Fibroblast of the conjunctiva (primary cell): ENCODE results near the gene C2orf72.
"Not testable (repeated sequence)": the region's sequence is repeated elsewhere in the genome, so short reads cannot be mapped to it uniquely, and the experiment has no call there.

ENCODE experiments used
- DNase-seq: peaks from one replicate; pipeline ENCODE4 v3.0.0-alpha.2; 2010; ENCODE audit warnings: low read depth

Gene C2orf72

DNA sequence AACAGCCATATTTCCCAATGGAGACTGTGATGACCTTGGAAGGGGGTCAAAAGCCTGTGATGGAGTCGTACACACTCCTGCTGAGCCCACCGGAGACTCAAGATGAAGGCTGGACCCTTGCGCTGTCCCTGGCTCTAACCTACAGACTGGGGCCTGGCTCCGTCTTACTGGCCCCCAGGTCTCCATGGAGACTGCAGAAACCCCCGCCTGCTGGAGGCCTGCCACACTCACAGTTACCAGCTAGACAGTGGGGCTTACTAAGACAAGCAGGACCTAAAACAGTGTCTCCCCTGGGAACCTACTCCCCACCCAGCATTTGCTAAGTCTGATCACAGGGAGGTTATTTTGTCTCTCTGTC lies 9.6 kb downstream of the C2orf72 start:
- no peak for DNase-seq

DNA sequence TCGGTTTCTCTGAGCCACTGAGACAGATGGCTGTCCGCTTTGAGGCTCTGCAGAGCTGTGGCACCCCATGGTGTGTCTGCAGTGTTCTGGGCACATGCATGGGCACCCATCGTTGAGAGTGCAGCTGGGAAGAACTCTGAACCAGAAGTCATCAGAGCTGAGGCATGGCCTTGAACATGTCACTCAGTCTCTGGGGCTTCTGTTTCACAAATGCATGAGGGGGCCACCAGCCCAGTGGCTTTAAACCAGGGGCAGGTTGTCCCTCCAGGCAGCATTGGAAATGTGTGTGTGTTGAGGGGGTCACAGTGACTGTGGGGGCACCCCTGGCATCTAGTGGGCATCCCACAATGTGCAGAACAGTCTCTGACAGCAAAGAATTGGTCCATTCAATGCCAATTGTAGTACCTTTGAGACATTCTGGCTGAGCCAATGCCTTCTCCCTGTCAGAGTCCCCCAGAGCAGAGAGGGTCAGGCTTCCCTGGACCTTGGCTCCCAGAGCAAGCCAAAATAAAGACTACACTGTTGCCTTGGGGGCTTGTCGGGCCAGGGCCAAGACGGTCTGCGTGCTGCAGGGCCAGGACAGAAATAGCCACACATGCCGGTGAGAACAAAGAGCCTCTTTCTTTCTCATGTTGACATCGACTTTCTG lies 10.1 kb downstream of the C2orf72 start:
- DNase-seq: no peak

DNA sequence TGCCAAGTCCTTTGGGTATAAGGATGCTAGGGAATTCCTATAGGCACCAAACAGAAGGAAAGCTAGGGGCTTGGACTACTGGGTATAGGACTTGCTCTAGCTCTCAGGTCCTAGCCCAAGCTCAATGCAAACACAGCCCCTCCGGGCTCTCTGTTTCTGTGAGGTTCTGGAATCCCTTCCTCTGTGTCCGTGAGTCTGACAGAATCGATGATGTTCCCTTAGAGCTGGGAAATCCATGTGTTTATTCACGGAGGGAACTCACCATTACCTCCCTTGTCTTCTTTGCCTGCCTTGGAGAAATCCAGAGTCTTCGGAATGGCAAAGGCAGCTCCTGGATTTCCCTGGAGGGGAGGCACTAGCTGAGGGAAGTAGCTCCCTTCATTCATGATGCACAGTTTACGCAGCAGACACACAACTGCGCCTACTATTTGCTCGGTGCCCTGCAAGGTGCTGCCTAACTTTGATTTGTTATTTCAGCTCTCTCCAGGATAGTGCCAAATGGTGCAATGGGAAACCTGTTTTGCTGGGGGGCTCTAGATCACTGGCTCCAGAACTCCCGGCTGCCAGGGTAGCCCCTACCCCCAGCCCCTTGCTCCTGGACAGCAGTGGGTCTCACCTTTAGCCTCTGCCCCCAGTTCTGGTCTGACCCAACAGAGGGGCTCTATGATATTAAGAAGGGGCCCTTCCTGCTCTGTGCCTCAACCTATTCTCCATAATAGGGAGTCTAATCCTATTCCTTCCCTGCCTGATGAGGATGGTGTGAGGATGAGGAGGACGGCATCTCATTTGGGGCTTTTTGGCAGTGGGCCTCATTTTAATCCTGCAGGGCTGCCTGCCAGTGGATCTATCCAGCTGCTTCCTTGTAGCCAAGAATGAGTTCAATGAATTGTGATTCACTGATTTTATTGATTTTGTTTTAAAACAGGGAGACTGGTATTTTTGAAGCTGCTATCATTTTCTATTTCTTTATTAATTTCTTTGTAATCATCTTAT lies 10.9 kb downstream of the C2orf72 start:
- DNase-seq: no peak

DNA sequence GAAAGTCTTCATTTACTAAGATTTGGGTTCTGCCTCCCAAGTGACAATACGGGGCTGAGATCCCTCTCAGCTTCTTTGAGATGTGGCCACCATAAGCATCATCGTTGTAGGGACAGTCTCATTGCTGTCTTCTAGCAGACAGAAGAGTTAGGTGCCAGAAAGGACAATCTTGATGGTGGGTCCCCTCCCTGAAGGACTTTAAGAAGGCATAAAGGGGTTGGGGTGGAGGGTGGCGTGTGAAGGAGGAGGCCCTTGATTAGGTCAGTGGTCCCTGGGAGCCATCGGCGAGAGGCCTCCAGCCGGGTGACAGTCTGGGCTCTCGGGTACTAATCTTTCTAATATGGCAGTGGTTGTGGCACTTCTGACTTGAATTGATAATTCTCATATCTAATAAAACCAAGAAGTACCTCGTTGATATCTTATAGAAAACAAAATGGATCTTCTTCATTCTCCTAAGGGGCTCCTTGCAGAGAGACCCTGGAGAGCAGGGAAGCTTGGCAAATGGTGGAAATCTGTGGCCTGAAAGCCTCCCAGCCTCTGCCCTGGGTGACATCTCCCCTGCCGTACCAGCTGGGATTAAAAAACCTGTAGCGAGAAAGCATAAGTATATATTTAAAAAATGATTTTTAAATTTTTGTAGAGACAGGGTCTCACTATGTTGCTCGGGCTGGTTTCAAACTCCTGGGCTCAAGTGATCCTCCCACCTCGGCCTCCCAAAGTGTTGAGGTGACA lies 12.1 kb downstream of the C2orf72 start:
- no peak for DNase-seq

DNA sequence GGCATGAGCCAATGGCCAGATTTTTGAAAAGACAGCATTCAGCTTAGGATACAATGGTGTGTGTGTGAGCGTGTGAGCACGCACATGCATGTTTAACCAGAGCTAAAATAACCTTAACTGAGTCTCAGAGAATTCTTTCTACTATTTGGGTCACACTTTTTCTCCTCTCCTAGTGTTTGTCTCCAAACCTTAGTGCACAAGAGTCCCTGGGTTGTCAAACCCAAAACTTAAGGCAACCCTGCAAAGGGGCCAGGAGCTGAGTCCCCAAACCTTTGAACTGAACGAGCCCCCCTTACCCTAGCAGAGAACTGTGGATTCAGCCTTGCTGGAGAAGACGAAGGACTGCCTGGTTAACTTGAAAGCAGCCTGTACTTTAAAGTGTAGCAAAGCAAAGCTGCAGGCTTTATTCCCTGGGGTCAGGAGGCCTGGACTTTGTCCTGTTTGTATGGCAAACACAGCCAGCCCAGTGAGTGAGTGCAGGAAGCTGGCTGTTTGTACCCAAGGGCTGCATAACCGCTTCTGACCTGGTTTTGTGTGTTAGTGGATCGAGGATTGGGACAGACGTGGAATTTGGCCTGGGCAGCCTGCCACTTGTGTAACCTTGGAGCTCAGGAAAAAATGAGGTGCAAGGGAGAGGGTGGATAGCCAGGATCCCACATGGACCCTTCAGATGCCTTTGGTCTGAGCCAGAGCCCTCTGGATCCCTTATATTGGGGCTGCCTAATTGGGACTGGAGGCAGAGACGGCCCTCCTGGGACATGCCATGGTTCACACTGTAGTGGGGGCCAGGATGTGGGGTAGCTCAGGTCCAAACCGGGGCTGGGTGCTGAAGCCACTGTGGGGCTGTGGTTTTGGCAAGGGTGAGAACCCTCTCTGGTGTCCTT lies 12.9 kb downstream of the C2orf72 start:
- no peak for DNase-seq

DNA sequence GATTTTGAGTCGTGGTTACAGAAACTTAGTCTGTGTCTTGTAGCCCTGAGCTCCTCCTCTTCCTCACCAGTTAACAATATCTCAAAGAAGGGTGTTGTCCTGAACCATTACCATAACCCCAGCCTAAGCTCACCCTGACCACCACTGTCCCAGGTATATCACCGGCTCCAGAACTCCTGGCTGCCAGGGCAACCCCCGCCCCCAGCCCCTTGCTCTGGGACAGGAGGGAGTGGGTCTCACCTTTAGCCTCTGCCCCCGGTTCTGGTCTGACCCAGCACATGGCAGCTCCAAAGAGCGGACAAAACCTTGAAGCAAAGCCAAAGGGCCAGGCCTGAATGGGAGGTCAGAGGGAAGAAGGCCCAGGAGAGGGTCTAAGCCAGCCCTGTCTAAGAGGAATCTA lies 13.8 kb downstream of the C2orf72 start:
- DNase-seq: no peak

DNA sequence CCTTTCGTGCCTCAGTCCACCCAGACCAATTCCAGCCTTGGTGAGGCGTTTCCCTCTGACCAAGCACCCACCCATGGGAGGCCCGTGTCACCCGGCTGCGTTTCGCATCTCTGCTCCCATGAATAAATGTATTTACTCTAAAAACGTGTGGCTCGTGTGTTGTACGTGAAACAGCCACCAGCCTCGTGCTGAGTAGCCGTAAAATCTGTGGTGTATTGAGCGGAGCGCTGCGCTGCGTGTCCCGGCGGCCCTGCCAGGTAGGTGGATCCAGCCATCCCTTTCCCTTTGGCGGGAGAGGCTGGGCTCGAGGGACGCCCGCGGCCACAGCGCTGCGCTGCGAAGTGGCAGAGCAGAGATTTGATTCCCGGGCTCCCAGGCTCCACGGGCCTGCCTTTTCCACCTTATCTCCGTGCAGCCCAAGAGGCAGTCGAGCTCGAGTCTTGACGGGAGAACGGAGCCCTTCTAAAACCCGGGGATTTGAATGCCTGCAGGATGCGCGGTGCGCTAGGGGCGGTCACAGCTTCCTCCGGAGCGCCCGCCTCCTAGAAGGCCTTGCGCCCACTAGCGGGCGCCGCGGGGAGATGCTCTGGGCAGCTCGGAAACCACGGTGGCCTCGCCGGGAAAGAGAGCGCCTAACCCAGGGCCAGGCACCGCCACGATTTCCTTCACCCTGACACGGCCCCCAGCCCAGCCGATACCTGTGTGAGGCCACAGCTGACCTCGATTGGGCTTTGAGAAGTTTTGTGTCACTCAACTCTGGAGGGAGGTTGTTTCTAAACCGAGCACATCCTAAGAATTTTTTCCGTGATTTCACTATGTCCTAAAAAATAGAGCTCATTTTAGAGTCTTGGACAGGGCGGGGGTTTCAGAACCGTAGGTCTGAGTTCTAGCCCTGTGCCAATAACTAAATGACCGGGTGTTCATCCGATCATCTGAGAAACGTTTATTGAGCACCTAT lies 15.4 kb downstream of the C2orf72 start:
- peak; percentile 62 for DNase-seq

DNA sequence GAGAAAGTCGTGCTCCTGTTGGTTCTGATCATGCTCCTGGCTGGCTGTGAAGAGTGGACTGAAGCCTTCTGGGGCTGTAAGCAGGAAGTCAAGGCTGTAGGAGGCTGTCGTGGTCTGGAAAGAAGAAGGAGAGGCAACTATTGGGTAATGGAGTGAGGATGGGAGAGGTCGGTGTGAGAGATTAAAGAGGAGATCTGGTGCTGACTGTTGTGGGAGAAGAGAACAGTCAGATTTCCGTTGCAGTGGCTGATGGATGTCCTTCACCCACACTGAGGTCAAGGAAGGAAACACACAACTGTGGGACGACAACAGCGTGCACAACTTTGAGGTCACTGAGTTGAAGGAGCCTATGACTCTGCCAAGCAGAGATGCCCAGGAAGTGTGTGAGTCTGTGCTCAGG lies 16.5 kb downstream of the C2orf72 start:
- no peak for DNase-seq

DNA sequence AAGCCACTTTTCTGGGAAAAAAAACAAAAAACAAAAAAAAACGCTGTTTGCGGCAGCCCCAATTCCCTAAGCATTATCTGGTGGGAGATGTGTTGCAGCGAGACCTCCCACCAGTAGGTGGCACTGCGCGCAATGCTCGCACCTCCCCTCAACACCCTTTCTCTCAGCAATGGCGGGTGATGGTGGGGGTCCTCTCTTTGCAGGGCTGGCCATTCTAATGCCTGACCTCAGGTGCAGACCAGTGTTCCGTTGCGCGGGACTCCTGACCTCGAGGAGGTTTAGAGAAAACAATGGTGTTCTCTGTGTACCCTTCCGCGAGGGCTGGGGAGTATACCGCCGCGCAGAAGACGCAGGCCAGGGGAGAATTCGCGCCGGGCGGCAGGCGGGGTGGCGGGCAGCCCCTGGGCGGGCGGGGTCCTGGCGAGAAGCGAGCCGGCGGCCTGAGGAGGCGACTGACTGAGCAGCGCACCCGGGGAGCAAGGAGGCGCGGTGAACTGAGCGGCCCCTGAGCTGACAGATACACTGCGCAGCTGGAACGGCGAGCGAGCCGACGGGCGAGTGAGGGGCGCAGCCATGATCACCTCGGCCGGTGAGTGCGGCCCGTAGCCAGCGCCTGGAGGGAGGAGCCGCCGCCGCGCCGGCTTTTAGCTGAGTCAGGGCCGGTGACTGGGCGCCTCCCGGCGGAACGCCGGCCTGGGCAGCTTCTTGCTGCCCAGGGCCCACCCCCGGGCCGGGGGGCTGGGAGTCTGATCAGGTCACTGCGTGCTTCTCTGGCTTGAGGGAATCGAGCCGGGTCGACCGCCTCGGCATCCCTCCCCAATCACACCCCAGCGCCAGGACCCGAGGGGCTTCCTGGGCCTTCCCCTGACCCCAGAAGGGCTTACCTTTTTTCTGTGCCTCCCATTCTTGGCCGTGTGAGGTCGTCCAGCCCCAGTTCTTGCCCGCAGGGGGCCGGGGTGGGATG lies 19.4 kb downstream of the C2orf72 start, which contains the start of gene PSMD1:
PSMD1 (plus strand) TSS at position 415 of the 964 bp plus-strand sequence; CDS start at position 574, 159 bp downstream.
- DNase-seq: peak; percentile 89

DNA sequence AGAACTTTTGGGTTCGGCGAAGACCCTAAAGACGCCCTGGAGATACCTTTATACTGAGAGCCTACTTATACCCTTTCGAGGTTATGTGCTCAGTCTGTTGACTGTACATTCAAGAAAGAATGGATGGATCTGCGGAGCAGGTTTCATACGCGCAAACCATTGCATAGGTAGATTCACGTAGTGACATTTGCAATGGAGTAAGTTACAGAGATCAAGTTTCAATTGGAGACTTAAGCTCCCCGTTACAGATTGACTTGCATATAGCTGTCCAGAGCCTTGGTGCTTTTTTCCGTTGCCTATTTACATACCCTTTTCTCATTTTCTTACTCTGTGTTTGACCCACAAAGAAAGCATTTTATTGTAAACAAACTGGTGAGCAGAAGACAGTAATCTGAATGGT lies 20.3 kb downstream of the C2orf72 start:
- no peak for DNase-seq

DNA sequence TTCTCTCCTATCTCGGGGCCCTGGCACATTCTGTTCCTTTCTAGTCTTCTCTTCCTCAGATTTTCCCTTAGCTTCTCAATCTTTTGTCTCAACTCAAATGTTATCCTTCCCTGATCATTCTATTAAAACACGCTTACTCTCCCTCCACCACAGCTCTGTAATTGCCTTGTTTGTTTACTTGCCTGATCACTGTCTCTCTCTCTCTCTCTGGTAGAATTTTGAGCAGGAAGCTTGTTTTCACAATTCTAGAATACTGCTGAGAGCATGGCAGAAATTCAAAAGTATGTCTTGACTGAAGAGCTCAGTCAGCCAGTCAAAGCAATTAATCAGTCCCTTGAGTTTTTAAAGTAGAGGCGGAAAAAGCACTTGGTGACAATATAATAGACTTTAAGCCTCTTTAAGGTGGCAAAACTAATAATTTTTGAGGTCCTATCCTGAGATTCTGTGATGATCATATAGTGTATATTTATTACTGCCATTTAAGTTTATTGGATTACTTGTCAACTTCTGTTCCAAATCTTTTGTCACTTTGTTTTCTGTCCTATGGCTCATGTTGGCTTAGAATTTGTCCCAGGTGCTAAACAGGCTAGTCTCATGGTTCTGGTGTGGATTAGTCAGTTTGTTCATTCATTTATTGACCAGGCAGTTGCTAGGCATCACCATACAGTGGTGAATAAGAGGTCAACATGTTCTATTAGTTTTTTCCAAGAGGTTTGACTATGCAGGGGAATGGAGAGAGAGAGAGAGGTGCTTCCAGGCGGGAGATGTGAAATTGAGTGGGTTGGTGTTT lies 21.6 kb downstream of the C2orf72 start:
- no peak for DNase-seq

DNA sequence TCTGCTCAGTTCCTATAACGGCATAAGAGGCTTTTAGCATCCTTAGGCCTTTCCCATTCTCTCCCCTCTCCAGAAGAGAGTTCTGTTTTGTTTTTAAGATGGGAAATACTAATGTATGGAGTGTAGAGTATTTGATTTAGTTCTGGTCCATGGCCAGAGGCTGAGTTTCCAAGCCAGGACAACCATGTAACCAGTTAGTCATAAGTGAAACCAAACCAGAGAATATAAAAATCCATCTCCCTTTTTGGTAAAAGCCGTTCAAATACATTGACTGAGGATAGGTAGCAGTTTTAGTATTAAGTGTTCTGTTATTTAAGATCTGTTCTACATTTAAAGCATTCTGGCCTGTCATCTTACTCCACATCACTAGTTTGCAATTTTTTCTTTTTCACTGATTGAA lies 22.4 kb downstream of the C2orf72 start:
- peak; percentile 13 for DNase-seq

DNA sequence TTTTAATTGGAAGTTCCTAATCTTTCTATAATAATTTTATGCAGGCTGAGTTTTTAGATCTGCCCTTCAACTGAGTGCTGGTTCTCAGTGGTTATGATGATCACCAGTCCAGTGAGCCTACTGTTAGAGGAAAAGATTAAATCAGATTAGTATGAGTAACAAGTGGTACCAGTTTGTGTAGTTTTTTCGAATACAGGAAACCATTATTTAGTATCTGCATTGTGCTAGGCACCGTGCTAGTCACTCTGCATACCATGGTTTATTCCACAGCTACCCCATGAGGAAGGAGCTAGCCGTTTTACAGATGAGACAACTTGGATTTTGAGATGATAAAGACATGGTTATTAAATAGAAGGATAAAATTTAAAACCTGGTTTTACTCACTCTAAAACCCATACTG lies 25.5 kb downstream of the C2orf72 start:
- DNase-seq: no peak

DNA sequence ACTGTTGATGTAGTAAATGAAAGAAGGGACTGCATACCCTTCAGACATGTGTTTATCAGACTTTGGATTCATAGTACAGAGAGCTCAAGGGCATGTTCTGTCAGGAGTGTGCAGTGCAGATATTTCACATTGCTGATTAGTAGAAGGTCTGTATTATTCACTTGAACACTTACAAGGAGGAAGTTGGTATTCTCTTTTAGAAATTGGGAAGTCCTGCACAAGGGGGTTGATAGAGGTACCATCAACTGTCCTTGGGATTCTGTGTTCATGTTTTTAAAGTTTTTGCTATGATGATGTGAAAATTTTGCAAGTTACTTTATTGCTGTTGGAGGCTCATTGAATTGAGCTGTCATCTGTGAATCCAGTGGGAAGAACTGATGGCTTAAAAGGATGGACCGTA lies 26.0 kb downstream of the C2orf72 start:
- DNase-seq: no peak

DNA sequence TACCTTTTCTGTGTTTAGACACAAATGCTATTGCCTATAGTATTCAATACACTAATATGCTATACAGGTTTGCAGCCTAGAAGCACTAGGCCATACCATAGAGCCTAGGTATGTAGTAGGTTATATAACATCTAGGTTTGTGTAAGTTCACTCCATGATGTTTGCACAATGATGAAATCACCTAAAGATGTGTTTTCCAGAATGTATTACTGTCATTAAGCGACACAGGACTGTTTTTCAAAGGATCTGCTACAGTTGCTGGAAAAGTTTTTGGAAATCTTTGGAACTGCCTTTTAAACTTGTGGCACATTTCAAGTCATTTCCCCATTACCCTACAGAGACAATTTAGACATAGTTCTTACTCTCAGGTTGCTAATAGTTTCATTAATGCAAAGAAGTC lies 28.6 kb downstream of the C2orf72 start:
- no peak for DNase-seq

DNA sequence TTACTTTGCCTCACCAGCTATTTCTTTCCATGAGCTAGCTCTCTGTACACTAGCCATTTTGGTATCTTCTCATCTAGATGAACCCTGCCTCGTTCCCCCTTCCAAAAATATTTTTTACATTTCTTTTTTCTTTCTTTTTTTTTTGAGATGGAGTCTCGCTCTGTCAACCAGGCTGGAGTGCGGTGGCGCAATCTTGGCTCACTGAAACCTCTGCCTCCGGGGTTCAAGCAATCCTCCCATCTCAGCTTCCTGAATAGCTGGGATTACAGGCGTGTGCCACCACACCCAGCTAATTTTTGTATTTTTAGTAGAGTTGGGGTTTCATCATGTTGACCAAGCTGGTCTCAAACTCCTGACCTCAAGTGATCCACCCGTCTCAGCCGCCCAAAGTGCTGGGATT lies 30.2 kb downstream of the C2orf72 start:
- not testable (repeated sequence) for DNase-seq

DNA sequence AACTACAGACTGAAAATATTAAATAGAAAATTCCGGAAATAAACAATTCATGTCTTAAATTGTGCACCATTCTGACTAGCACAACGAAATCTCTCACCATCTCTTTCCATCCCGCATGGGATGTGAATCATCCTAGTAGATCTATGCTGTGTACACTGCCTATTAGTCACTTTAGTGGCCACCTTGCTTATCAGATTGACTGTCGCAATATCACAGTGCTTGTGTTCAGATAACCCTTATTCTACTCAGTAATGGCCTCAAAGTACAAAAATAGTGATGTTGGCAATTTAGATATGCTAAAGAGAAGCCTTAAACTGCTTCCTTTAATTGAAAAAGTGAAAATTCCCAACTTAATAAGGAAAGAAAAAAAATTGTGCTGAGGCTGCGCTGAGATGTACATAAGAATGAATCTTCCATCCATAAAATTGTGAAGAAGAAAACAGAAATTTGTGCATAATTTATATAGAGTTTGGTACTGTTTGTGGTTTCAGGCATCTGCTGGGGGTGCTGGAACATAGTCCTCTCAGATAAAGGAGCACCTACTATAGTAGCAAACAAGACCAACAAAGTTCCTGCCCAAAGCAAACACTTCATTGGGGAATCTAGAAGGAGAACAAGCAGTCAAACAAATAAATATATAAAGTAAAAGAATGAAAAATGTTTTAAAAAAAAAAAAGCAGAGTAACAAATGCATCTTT lies 31.4 kb downstream of the C2orf72 start:
- no peak for DNase-seq
